ENCODE measurements around the gene RASGRP4. TPM values are rescaled to one million over a fixed set of nuclear protein-coding genes. Genes with fewer than 3 reads are reported as not detected.

Gene RASGRP4
- total and polyA plus RNA-seq, 11 donors: 0.51 to 6.7 (median 1.1) TPM

DNA sequence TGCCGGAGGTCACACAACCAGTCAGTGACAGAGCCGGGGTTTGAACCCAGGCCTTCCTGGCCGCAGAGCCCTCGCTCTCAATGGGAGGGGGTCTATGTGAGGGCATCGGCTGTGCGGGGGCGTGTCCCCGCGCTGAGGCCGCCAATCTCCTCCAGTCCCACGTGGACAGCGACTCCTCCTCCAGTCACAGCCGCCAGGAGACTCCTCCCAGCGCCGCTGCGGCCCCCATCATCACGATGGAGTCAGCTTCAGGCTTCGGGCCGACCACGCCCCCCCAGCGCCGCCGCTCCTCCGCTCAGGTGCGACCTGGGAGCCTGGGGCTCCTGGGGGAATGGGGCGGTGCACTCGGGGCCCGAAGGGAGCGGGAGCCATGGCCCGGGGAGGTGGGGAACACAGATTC is 31.5 kb downstream of the RASGRP4 start:
- TF ChIP-seq, protein P1, sequence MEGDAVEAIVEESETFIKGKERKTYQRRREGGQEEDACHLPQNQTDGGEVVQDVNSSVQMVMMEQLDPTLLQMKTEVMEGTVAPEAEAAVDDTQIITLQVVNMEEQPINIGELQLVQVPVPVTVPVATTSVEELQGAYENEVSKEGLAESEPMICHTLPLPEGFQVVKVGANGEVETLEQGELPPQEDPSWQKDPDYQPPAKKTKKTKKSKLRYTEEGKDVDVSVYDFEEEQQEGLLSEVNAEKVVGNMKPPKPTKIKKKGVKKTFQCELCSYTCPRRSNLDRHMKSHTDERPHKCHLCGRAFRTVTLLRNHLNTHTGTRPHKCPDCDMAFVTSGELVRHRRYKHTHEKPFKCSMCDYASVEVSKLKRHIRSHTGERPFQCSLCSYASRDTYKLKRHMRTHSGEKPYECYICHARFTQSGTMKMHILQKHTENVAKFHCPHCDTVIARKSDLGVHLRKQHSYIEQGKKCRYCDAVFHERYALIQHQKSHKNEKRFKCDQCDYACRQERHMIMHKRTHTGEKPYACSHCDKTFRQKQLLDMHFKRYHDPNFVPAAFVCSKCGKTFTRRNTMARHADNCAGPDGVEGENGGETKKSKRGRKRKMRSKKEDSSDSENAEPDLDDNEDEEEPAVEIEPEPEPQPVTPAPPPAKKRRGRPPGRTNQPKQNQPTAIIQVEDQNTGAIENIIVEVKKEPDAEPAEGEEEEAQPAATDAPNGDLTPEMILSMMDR (IDR thresholded peaks at IDR 0.05): no peak
- no peak for TF ChIP-seq POLR2A (IDR thresholded peaks at IDR 0.05)
- peaks cover 11 to 59% (median 51%) of the 10 kb centered on the region in 9 donors for H3K27me3 ChIP-seq
- intact Hi-C loops (cut with DNase I): loop anchor here in 3 of 10 donors (10.0 kb wide), 3 partner anchors 220 to 540 kb away; partner anchors contain the start of genes EIF3K (in 1 of the 3), MAP4K1 (in 1 of the 3), MRPS12 (in 1 of the 3) and SARS2 (in 1 of the 3)
- WGBS, 4 donors: 5 to 9% (median 5%) methylated on average over 19 to 30 of the region's 30 CpGs
- no peak for ATAC-seq
- H3K27ac ChIP-seq: no peak overlapping the region
- DNase-seq: no peak
- no peaks in the 10 kb centered on the region for H3K9me3 ChIP-seq
- peaks cover 0 to 15% (median 0%) of the 10 kb centered on the region in 12 donors for H3K4me1 ChIP-seq
- H3K4me3 ChIP-seq: peak overlapping the region in 1 of 12 donors; percentile 10
- H3K36me3 ChIP-seq: no peaks in the 10 kb centered on the region

DNA sequence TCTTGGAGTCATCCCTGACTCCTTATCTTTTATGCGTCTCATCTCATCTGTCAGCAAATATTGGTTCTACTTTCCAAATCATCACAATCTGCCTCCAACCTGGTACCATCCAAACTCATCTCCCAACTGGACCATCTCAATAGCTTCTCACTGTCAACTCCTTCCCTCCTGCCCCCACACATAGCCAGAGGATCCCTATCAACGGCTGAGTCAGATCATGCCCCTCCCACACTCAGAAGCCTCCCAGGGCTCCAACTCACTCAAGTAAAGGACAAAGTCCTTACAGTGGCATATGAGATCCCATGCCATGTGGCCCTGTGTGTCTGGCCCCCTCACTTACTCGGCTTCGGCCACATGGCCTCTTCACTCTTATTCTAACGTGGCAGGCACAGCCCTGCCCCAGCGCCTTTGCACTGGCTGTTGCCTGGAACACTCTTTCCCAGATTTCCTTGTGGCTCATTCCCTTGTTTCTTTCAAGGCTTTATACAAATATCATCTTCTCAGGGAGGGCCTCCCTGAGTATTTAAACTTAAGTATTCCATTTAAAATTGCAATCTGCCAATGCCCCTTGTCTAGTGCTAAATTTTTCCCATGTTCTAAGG is 33.2 kb downstream of the RASGRP4 start:
- peaks cover 0 to 31% (median 14%) of the 10 kb centered on the region in 12 donors for H3K4me1 ChIP-seq
- DNase-seq: no peak
- ATAC-seq: no peak
- 69 to 75% (median 72%) methylated on average over 6 of the region's 6 CpGs for WGBS, 4 donors
- TF ChIP-seq POLR2A (IDR thresholded peaks at IDR 0.05): no peak
- TF ChIP-seq, protein P1 (IDR thresholded peaks at IDR 0.05): no peak
- H3K27me3 ChIP-seq: peaks cover 7 to 57% (median 34%) of the 10 kb centered on the region in 9 donors
- H3K9me3 ChIP-seq: no peaks in the 10 kb centered on the region
- intact Hi-C loops (cut with DNase I): loop anchor here in 3 of 10 donors (10.0 kb wide), 3 partner anchors 222 to 542 kb away; partner anchors contain the start of genes EIF3K (in 1 of the 3), MAP4K1 (in 1 of the 3), MRPS12 (in 1 of the 3) and SARS2 (in 1 of the 3)
- H3K36me3 ChIP-seq: no peaks in the 10 kb centered on the region
- H3K27ac ChIP-seq: no peak overlapping the region
- no peak overlapping the region for H3K4me3 ChIP-seq

DNA sequence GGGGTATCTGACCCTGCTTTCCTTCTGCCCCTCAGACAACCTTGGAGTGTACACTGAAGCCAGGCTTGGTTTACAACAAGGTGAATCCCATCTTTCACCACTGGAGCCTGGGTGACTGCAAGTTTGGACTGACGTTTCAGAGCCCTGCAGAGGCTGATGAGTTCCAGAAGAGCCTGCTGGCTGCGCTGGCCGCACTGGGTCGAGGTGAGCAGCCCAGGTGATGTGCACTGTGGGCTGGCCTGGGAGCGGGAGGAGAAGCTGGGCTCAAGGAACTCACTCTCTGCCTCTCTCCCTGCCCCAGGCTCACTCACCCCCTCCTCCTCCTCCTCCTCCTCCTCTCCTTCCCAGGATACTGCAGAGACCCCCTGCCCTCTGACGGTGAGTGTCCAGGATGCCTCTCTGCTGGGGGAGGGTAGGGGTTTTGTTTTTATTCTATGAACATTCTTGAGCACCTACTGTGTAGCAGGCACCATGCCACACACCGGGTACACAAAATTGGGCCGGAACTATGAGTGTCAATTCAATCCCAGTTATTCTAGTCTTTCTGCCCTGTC is 34.0 kb downstream of the RASGRP4 start:
- H3K36me3 ChIP-seq: no peaks in the 10 kb centered on the region
- intact Hi-C loops (cut with DNase I): loop anchor here in 3 of 10 donors (10.0 kb wide), 3 partner anchors 223 to 543 kb away; partner anchors contain the start of genes EIF3K (in 1 of the 3), MAP4K1 (in 1 of the 3), MRPS12 (in 1 of the 3) and SARS2 (in 1 of the 3)
- no peak for ATAC-seq
- H3K4me1 ChIP-seq: peaks cover 0 to 39% (median 21%) of the 10 kb centered on the region in 12 donors
- no peak for DNase-seq
- no peak overlapping the region for H3K27ac ChIP-seq
- WGBS, 4 donors: 57 to 61% (median 58%) methylated on average over 8 of the region's 8 CpGs
- no peaks in the 10 kb centered on the region for H3K9me3 ChIP-seq
- no peak for TF ChIP-seq POLR2A (IDR thresholded peaks at IDR 0.05)
- TF ChIP-seq, protein P1 (IDR thresholded peaks at IDR 0.05): no peak
- no peak overlapping the region for H3K4me3 ChIP-seq
- H3K27me3 ChIP-seq: peaks cover 7 to 58% (median 26%) of the 10 kb centered on the region in 9 donors
